WERI-Rb-1 (cell line): ENCODE results near the gene GNB4.

Experiments
- DNase-seq: peaks from one replicate; pipeline ENCODE4 v3.0.0-alpha.2; 2020
- H3K27ac ChIP-seq: fragments of 250-450 bp; sonication (Bioruptor Pico); 2 replicates; pipeline ENCODE4 v1.5.1; 2020; ENCODE audit warnings: mild to moderate bottlenecking, moderate library complexity
- H3K27me3 ChIP-seq: fragments of 250-450 bp; sonication (Bioruptor Pico); 2 replicates; pipeline ENCODE4 v1.5.1; 2021; ENCODE audit warnings: mild to moderate bottlenecking, low read depth, moderate library complexity; ENCODE audit not compliant: insufficient read depth, severe bottlenecking
- H3K36me3 ChIP-seq: fragments of 250-450 bp; sonication (Bioruptor Pico); 2 replicates; pipeline ENCODE4 v1.5.1; 2020; ENCODE audit warnings: mild to moderate bottlenecking, moderate library complexity
- H3K4me3 ChIP-seq: 2 replicates; pipeline ENCODE4 v1.5.1; 2011; ENCODE audit warnings: low read depth, mild to moderate bottlenecking, control low read depth, low read length
- H3K9me3 ChIP-seq: fragments of 250-450 bp; sonication (Bioruptor Pico); 2 replicates; pipeline ENCODE4 v1.5.1; 2021; ENCODE audit warnings: mild to moderate bottlenecking, moderate library complexity; ENCODE audit not compliant: severe bottlenecking
- CTCF ChIP-seq: IDR thresholded peaks from 2 replicates; pipeline ENCODE4 v1.5.1; 2011; ENCODE audit warnings: low read depth, mild to moderate bottlenecking, control low read depth, inconsistent platforms, low read length

GNB4 gene

GRCh38 chr3:179451265-179452175 lies at the start of gene GNB4:
TSS of gene GNB4 (minus strand) at chr3:179451470. CDS start at chr3:179426200, 25,270 bp downstream.
- H3K9me3 ChIP-seq = no peaks in the 10 kb centered on the region
- TF ChIP-seq CTCF = no peak
- H3K27me3 ChIP-seq = no peaks in the 10 kb centered on the region
- peak within 1 kb of the TSS; percentile 58 for H3K4me3 ChIP-seq
- peak within 1 kb of the TSS; percentile 54; the same call in 1 of the 2 replicates for H3K27ac ChIP-seq
- peak; percentile 83 for DNase-seq
- H3K36me3 ChIP-seq = no peaks in the 10 kb centered on the region

GRCh38 chr3:179495483-179495882 lies 44.2 kb upstream of the GNB4 start:
- DNase-seq = no peak
- TF ChIP-seq CTCF = no peak
- H3K27me3 ChIP-seq = no peaks in the 10 kb centered on the region
- no peak overlapping the region for H3K4me3 ChIP-seq
- no peak overlapping the region for H3K27ac ChIP-seq
- H3K9me3 ChIP-seq = peaks cover 11% of the 10 kb centered on the region
- no peaks in the 10 kb centered on the region for H3K36me3 ChIP-seq

GRCh38 chr3:179493260-179493659 lies 42.0 kb upstream of the GNB4 start:
- Histone ChIP-seq H3K9me3 (peaks cover 11% of the 10 kb centered on the region), H3K36me3 (no peaks in the 10 kb centered on the region), H3K27me3 (no peaks in the 10 kb centered on the region), H3K4me3 (no peak overlapping the region), H3K27ac (no peak overlapping the region)
- no peak for DNase-seq
- no peak for TF ChIP-seq CTCF

- H3K27ac ChIP-seq = no peak overlapping the region
- no peak for TF ChIP-seq CTCF
- H3K36me3 ChIP-seq = no peaks in the 10 kb centered on the region
- H3K4me3 ChIP-seq = no peak overlapping the region
- H3K27me3 ChIP-seq = no peaks in the 10 kb centered on the region
- H3K9me3 ChIP-seq = peaks cover 9% of the 10 kb centered on the region
- DNase-seq = no peak
Observed at GRCh38 chr3:179488213-179488612, 36.9 kb upstream of the GNB4 start.

GRCh38 chr3:179486806-179487205 lies 35.5 kb upstream of the GNB4 start:
- no peak overlapping the region for H3K4me3 ChIP-seq
- H3K36me3 ChIP-seq = no peaks in the 10 kb centered on the region
- H3K27me3 ChIP-seq = no peaks in the 10 kb centered on the region
- no peak for DNase-seq
- H3K27ac ChIP-seq = no peak overlapping the region
- TF ChIP-seq CTCF = no peak
- H3K9me3 ChIP-seq = peaks cover 2% of the 10 kb centered on the region
